IgD-negative memory B cell (primary cell): ENCODE measurements around the gene CRACDL. TPM values are rescaled to one million over a fixed set of nuclear protein-coding genes. Genes with fewer than 3 reads are reported as not detected.

Experiments used
- H3K27ac Mint-ChIP-seq, 3 donors: one replicate each; pipeline ENCODE4 v1.8.0; 2020 to 2022; ENCODE audit warnings: mild to moderate bottlenecking in 3 of 3, mixed read lengths in 3 of 3, moderate library complexity in 1 of 3
- H3K27me3 Mint-ChIP-seq: one replicate; pipeline ENCODE4 v1.8.0; 2021; ENCODE audit warnings: mixed read lengths
- H3K36me3 Mint-ChIP-seq: one replicate; pipeline ENCODE4 v1.8.0; 2020; ENCODE audit warnings: mild to moderate bottlenecking, mixed read lengths
- H3K4me1 Mint-ChIP-seq, 3 donors: one replicate each; pipeline ENCODE4 v1.8.0; 2020 to 2022; ENCODE audit warnings: mixed read lengths in 3 of 3, mild to moderate bottlenecking in 1 of 3
- H3K4me3 Mint-ChIP-seq, 4 donors: one replicate each; pipeline ENCODE4 v1.8.0; 2020 to 2022; ENCODE audit warnings: mild to moderate bottlenecking in 4 of 4, mixed read lengths in 4 of 4, moderate library complexity in 3 of 4
- H3K9me3 Mint-ChIP-seq, 3 donors: one replicate each; pipeline ENCODE4 v1.8.0; 2020 to 2021; ENCODE audit warnings: mixed read lengths in 3 of 3, mild to moderate bottlenecking in 1 of 3
- polyA plus RNA-seq: library from polyadenylated mRNA; unstranded; fragments of 300-500 nt; fragmentation: Illumina TruSeq; gene quantifications from one replicate; pipeline ENCODE4 v1.2.3, GENCODE V29; 2021

The CRACDL gene
- polyA plus RNA-seq, 1 donor from 2014 or later, result not detected

GRCh38 chr2:98914713-98915580, 21.1 kb downstream of the CRACDL start:
- no peaks in the 10 kb centered on the region for H3K9me3 Mint-ChIP-seq
- peaks cover 12% of the 10 kb centered on the region for H3K27me3 Mint-ChIP-seq
- H3K4me3 Mint-ChIP-seq, result no peak overlapping the region
- no peaks in the 10 kb centered on the region for H3K36me3 Mint-ChIP-seq
- H3K27ac Mint-ChIP-seq, result no peak overlapping the region
- peaks cover 0 to under 1% (median under 1%) of the 10 kb centered on the region in 3 donors for H3K4me1 Mint-ChIP-seq

- no peak overlapping the region for H3K27ac Mint-ChIP-seq
- H3K4me3 Mint-ChIP-seq, result no peak overlapping the region
- no peaks in the 10 kb centered on the region for H3K36me3 Mint-ChIP-seq
- H3K27me3 Mint-ChIP-seq, result peaks cover 18% of the 10 kb centered on the region
- H3K9me3 Mint-ChIP-seq, result no peaks in the 10 kb centered on the region
- H3K4me1 Mint-ChIP-seq, result peaks cover 2 to 8% (median 7%) of the 10 kb centered on the region in 3 donors
These were observed 21.9 kb downstream of the CRACDL start for GRCh38 chr2:98913916-98914712.

GRCh38 chr2:98912957-98913915, 22.8 kb downstream of the CRACDL start:
- Mint-ChIP-seq H3K4me1 (peaks cover 5 to 13% (median 13%) of the 10 kb centered on the region in 3 donors), H3K36me3 (no peaks in the 10 kb centered on the region), H3K4me3 (no peak overlapping the region), H3K27ac (no peak overlapping the region), H3K27me3 (peaks cover 21% of the 10 kb centered on the region), H3K9me3 (no peaks in the 10 kb centered on the region)

GRCh38 chr2:98912221-98912851, 23.7 kb downstream of the CRACDL start:
- no peak overlapping the region for H3K4me3 Mint-ChIP-seq

GRCh38 chr2:98911376-98912154, 24.5 kb downstream of the CRACDL start:
- H3K27me3 Mint-ChIP-seq, result peaks cover 29% of the 10 kb centered on the region
- no peaks in the 10 kb centered on the region for H3K9me3 Mint-ChIP-seq
- peaks cover 7 to 16% (median 13%) of the 10 kb centered on the region in 3 donors for H3K4me1 Mint-ChIP-seq
- no peaks in the 10 kb centered on the region for H3K36me3 Mint-ChIP-seq
- no peak overlapping the region for H3K4me3 Mint-ChIP-seq
- no peak overlapping the region for H3K27ac Mint-ChIP-seq

More at GRCh38 chr2:98912221-98912851, 23.7 kb downstream of the CRACDL start:
- H3K36me3 Mint-ChIP-seq, result no peaks in the 10 kb centered on the region
- H3K27ac Mint-ChIP-seq, result no peak overlapping the region
- H3K9me3 Mint-ChIP-seq, result no peaks in the 10 kb centered on the region
- peaks cover 28% of the 10 kb centered on the region for H3K27me3 Mint-ChIP-seq
- peaks cover 5 to 14% (median 13%) of the 10 kb centered on the region in 3 donors for H3K4me1 Mint-ChIP-seq

GRCh38 chr2:98911126-98911375, 25.0 kb downstream of the CRACDL start:
- peaks cover 8 to 16% (median 13%) of the 10 kb centered on the region in 3 donors for H3K4me1 Mint-ChIP-seq
- H3K9me3 Mint-ChIP-seq, result no peaks in the 10 kb centered on the region
- peaks cover 29% of the 10 kb centered on the region for H3K27me3 Mint-ChIP-seq
- no peaks in the 10 kb centered on the region for H3K36me3 Mint-ChIP-seq
- H3K4me3 Mint-ChIP-seq, result no peak overlapping the region
- no peak overlapping the region for H3K27ac Mint-ChIP-seq

GRCh38 chr2:98910349-98911125, 25.5 kb downstream of the CRACDL start:
- no peaks in the 10 kb centered on the region for H3K9me3 Mint-ChIP-seq
- H3K36me3 Mint-ChIP-seq, result no peaks in the 10 kb centered on the region
- H3K4me1 Mint-ChIP-seq, result peaks cover 8 to 16% (median 13%) of the 10 kb centered on the region in 3 donors
- peaks cover 29% of the 10 kb centered on the region for H3K27me3 Mint-ChIP-seq
- no peak overlapping the region for H3K27ac Mint-ChIP-seq
- H3K4me3 Mint-ChIP-seq, result peak overlapping the region in 1 of 4 donors; percentile 49

- Mint-ChIP-seq H3K36me3 (no peaks in the 10 kb centered on the region), H3K27ac (no peak overlapping the region), H3K9me3 (no peaks in the 10 kb centered on the region), H3K27me3 (peaks cover 29% of the 10 kb centered on the region), H3K4me1 (peaks cover 8 to 16% (median 13%) of the 10 kb centered on the region in 3 donors), H3K4me3 (peak overlapping the region in 2 of 4 donors; percentile 43 to 68)
These were observed 26.5 kb downstream of the CRACDL start for GRCh38 chr2:98909317-98910211.

GRCh38 chr2:98908931-98909316, 27.1 kb downstream of the CRACDL start:
- Mint-ChIP-seq H3K4me1 (peaks cover 8 to 16% (median 13%) of the 10 kb centered on the region in 3 donors), H3K9me3 (no peaks in the 10 kb centered on the region), H3K4me3 (peak overlapping the region in 1 of 4 donors; percentile 43), H3K36me3 (no peaks in the 10 kb centered on the region), H3K27me3 (peaks cover 27% of the 10 kb centered on the region), H3K27ac (no peak overlapping the region)

GRCh38 chr2:98907966-98908905, 27.8 kb downstream of the CRACDL start:
- H3K36me3 Mint-ChIP-seq, result no peaks in the 10 kb centered on the region
- peaks cover 26% of the 10 kb centered on the region for H3K27me3 Mint-ChIP-seq
- H3K4me1 Mint-ChIP-seq, result peaks cover 8 to 16% (median 13%) of the 10 kb centered on the region in 3 donors
- no peak overlapping the region for H3K27ac Mint-ChIP-seq
- no peaks in the 10 kb centered on the region for H3K9me3 Mint-ChIP-seq
- H3K4me3 Mint-ChIP-seq, result no peak overlapping the region

- H3K27me3 Mint-ChIP-seq, result peaks cover 21% of the 10 kb centered on the region
- peaks cover 8 to 16% (median 13%) of the 10 kb centered on the region in 3 donors for H3K4me1 Mint-ChIP-seq
- H3K27ac Mint-ChIP-seq, result no peak overlapping the region
- H3K4me3 Mint-ChIP-seq, result no peak overlapping the region
- H3K9me3 Mint-ChIP-seq, result no peaks in the 10 kb centered on the region
- H3K36me3 Mint-ChIP-seq, result no peaks in the 10 kb centered on the region
These were observed 28.6 kb downstream of the CRACDL start for GRCh38 chr2:98907385-98907784.
